Measurements from ENCODE around the gene GABARAPL1.

The GABARAPL1 gene

GRCh38 chr12:10175846-10176636 is 36.6 kb upstream of the GABARAPL1 start:
- ChIA-PET POLR2A (interaction anchor here (0.5 to 0.6 kb wide), 2 partner anchors 30 to 1002 kb away, joined by 3 to 5 read pairs; no protein-coding TSS in a partner anchor), CTCF (interaction anchor here (1.0 to 1.4 kb wide), 3 partner anchors 22 to 426 kb away, joined by 3 to 7 read pairs (median 6); no protein-coding TSS in a partner anchor)
- Histone ChIP-seq H3K9me3 (ENCODE audit: control insufficient read depth, insufficient read depth, low read depth, low read length) (no peaks in the 10 kb centered on the region), H3K4me3 (ENCODE audit: low read depth, low read length) (no peak overlapping the region), H3K4me1 (ENCODE audit: control insufficient read depth, insufficient read depth, low read length) (no peaks in the 10 kb centered on the region), H3K27ac (ENCODE audit: extremely low read depth, low read depth, low read length) (no peak overlapping the region), H3K36me3 (ENCODE audit: control insufficient read depth in 2 of 2, insufficient read depth in 1 of 2, low read length in 2 of 2) (no peaks in the 10 kb centered on the region)
- no peak for TF ChIP-seq ZNF394 (tag by site-specific recombination; IDR thresholded peaks at IDR 0.05; ENCODE audit: borderline replicate concordance)
- no peak for TF ChIP-seq MYNN (tag by site-specific recombination; IDR thresholded peaks at IDR 0.05; ENCODE audit: borderline replicate concordance)
- TF ChIP-seq REPIN1 (tag by site-specific recombination; IDR thresholded peaks at IDR 0.05; ENCODE audit: low read depth): no peak
- no peak for TF ChIP-seq ZEB2 (tag by site-specific recombination; IDR thresholded peaks at IDR 0.05)
- TF ChIP-seq PBX3 (CRISPR knock-in tag; IDR thresholded peaks at IDR 0.05): no peak
- no peak for TF ChIP-seq GFI1B (tag by site-specific recombination; IDR thresholded peaks at IDR 0.05)
- no peak for TF ChIP-seq SALL2 (tag by site-specific recombination; IDR thresholded peaks at IDR 0.05; ENCODE audit: borderline replicate concordance)
- no peak for TF ChIP-seq GLIS1 (tag by site-specific recombination; IDR thresholded peaks at IDR 0.05)
- TF ChIP-seq ZBTB17 (tag by site-specific recombination; IDR thresholded peaks at IDR 0.05): no peak
- TF ChIP-seq WT1 (tag by site-specific recombination; IDR thresholded peaks at IDR 0.05): no peak
- no peak for TF ChIP-seq ZNF324 (tag by site-specific recombination; IDR thresholded peaks at IDR 0.05)
- TF ChIP-seq HOXA7 (CRISPR knock-in tag; IDR thresholded peaks at IDR 0.05; ENCODE audit: borderline replicate concordance): no peak
- TF ChIP-seq MZF1 (tag by site-specific recombination; IDR thresholded peaks at IDR 0.05; ENCODE audit: borderline replicate concordance): no peak
- no peak for TF ChIP-seq PRDM2 (tag by site-specific recombination; IDR thresholded peaks at IDR 0.05; ENCODE audit: borderline replicate concordance)
- no peak for TF ChIP-seq ATF2 (tag by site-specific recombination; IDR thresholded peaks at IDR 0.05; ENCODE audit: low read depth)
- no peak for TF ChIP-seq ZNF274 (IDR thresholded peaks at IDR 0.05; ENCODE audit: low read length)
- TF ChIP-seq ZNF274 (tag by site-specific recombination; IDR thresholded peaks at IDR 0.05; ENCODE audit: borderline replicate concordance): no peak
- TF ChIP-seq ZBTB11 (tag by site-specific recombination; conservative IDR thresholded peaks at IDR 0.05; ENCODE audit: low read depth): no peak
- no peak for TF ChIP-seq OVOL3 (tag by site-specific recombination; IDR thresholded peaks at IDR 0.05)

Data from HEK293 (cell line).